ENCODE data around the gene CRHR2.

CRHR2 gene

GRCh38 chr7:30671793-30672465 lies 10.3 kb downstream of the CRHR2 start:
- DNase-seq (ENCODE audit: low spot score): no peak
- no peak overlapping the region for H3K27ac ChIP-seq
- no peak overlapping the region for H3K4me3 ChIP-seq
- TF ChIP-seq CTCF (IDR thresholded peaks at IDR 0.05): no peak

- TF ChIP-seq CTCF (IDR thresholded peaks at IDR 0.05): no peak
- Histone ChIP-seq H3K4me3 (no peak overlapping the region), H3K27ac (no peak overlapping the region)
- no peak for DNase-seq (ENCODE audit: low spot score)
Measured at GRCh38 chr7:30668102-30668501, 14.2 kb downstream of the CRHR2 start.

GRCh38 chr7:30667172-30667571 lies 15.1 kb downstream of the CRHR2 start:
- TF ChIP-seq CTCF (IDR thresholded peaks at IDR 0.05): no peak
- no peak for DNase-seq (ENCODE audit: low spot score)

GRCh38 chr7:30665449-30665848 lies 16.8 kb downstream of the CRHR2 start:
- no peak for DNase-seq (ENCODE audit: low spot score)
- Histone ChIP-seq H3K4me3 (no peak overlapping the region), H3K27ac (no peak overlapping the region)
- TF ChIP-seq CTCF (IDR thresholded peaks at IDR 0.05): no peak

More at GRCh38 chr7:30667172-30667571, 15.1 kb downstream of the CRHR2 start:
- no peak overlapping the region for H3K27ac ChIP-seq
- H3K4me3 ChIP-seq: no peak overlapping the region

GRCh38 chr7:30665043-30665442 lies 17.2 kb downstream of the CRHR2 start:
- TF ChIP-seq CTCF (IDR thresholded peaks at IDR 0.05): no peak
- Histone ChIP-seq H3K27ac (no peak overlapping the region), H3K4me3 (no peak overlapping the region)
- DNase-seq (ENCODE audit: low spot score): no peak

- TF ChIP-seq CTCF (IDR thresholded peaks at IDR 0.05): no peak
- Histone ChIP-seq H3K27ac (no peak overlapping the region), H3K4me3 (no peak overlapping the region)
- DNase-seq (ENCODE audit: low spot score): no peak
Measured at GRCh38 chr7:30664184-30664885, 17.9 kb downstream of the CRHR2 start.

GRCh38 chr7:30663414-30663813 lies 18.8 kb downstream of the CRHR2 start:
- H3K4me3 ChIP-seq: no peak overlapping the region
- TF ChIP-seq CTCF (IDR thresholded peaks at IDR 0.05): no peak
- no peak for DNase-seq (ENCODE audit: low spot score)
- H3K27ac ChIP-seq: no peak overlapping the region

All from coronary artery (tissue), 2 donors.